Trophoblast cell (in vitro differentiated cells and primary cell): ENCODE data around the gene ZFAND2B.
"Not testable (repeated sequence)": the region's sequence is repeated elsewhere in the genome, so short reads cannot be mapped to it uniquely, and the experiment has no call there.

Experiments
- DNase-seq, 2 donors: peaks; one replicate each; pipeline ENCODE4 v3.0.0-alpha.2; 2016
- H2AFZ ChIP-seq: 2 replicates; pipeline ENCODE4 v1.6.1; 2013; ENCODE audit warnings: low read length, moderate library complexity, mild to moderate bottlenecking; ENCODE audit not compliant: insufficient read depth, poor library complexity
- H2AK5ac ChIP-seq: 2 replicates; pipeline ENCODE4 v1.6.1; 2013; ENCODE audit warnings: mild to moderate bottlenecking, low read length
- H2BK120ac ChIP-seq: 2 replicates; pipeline ENCODE4 v1.6.1; 2013; ENCODE audit warnings: low read length, mild to moderate bottlenecking, moderate library complexity; ENCODE audit not compliant: insufficient read depth, poor library complexity
- H2BK12ac ChIP-seq: 2 replicates; pipeline ENCODE4 v1.6.1; 2013; ENCODE audit warnings: mild to moderate bottlenecking, low read length, moderate library complexity
- H2BK5ac ChIP-seq: 2 replicates; pipeline ENCODE4 v1.6.1; 2013; ENCODE audit warnings: low read length, low read depth, moderate library complexity, mild to moderate bottlenecking; ENCODE audit not compliant: poor library complexity
- H3K14ac ChIP-seq: 2 replicates; pipeline ENCODE4 v1.6.1; 2013; ENCODE audit warnings: mild to moderate bottlenecking, low read length
- H3K18ac ChIP-seq: 2 replicates; pipeline ENCODE4 v1.6.1; 2013; ENCODE audit warnings: mild to moderate bottlenecking, low read length
- H3K23ac ChIP-seq: 2 replicates; pipeline ENCODE4 v1.6.1; 2013; ENCODE audit warnings: low read length
- H3K27ac ChIP-seq: 2 replicates; pipeline ENCODE4 v1.5.1; 2013; ENCODE audit warnings: low read depth, mild to moderate bottlenecking, inconsistent platforms, low read length, moderate library complexity
- H3K27me3 ChIP-seq: 2 replicates; pipeline ENCODE4 v1.6.1; 2013; ENCODE audit warnings: inconsistent platforms, mild to moderate bottlenecking, low read length, moderate library complexity; ENCODE audit not compliant: insufficient read depth
- H3K36me3 ChIP-seq, 2 experiments: 1 replicate in 1 of 2; 2 replicates in 1 of 2; pipeline ENCODE4 v1.6.1; 2013; ENCODE audit warnings: low read length in 2 of 2, mild to moderate bottlenecking in 2 of 2, moderate library complexity in 1 of 2; ENCODE audit not compliant: insufficient read depth in 2 of 2, control insufficient read depth in 1 of 2
- H3K4ac ChIP-seq: 2 replicates; pipeline ENCODE4 v1.6.1; 2013; ENCODE audit warnings: low read depth, mild to moderate bottlenecking, low read length, moderate library complexity
- H3K4me1 ChIP-seq, 2 experiments: 1 replicate in 1 of 2; 2 replicates in 1 of 2; pipeline ENCODE4 v1.6.1; 2013; ENCODE audit warnings: low read length in 2 of 2, mild to moderate bottlenecking in 2 of 2, moderate library complexity in 1 of 2; ENCODE audit not compliant: insufficient read depth in 2 of 2, control insufficient read depth in 1 of 2
- H3K4me2 ChIP-seq: 2 replicates; pipeline ENCODE4 v1.6.1; 2013; ENCODE audit warnings: inconsistent platforms, mild to moderate bottlenecking, low read length, moderate library complexity
- H3K4me3 ChIP-seq: 2 replicates; pipeline ENCODE4 v1.5.1; 2013; ENCODE audit warnings: mild to moderate bottlenecking, low read depth, low read length, inconsistent platforms
- H3K79me1 ChIP-seq: one replicate; pipeline ENCODE4 v1.6.1; 2013; ENCODE audit warnings: low read length
- H3K79me2 ChIP-seq: 2 replicates; pipeline ENCODE4 v1.6.1; 2013; ENCODE audit warnings: low read length, mild to moderate bottlenecking; ENCODE audit not compliant: control insufficient read depth, insufficient read depth, poor library complexity
- H3K9ac ChIP-seq: 2 replicates; pipeline ENCODE4 v1.6.1; 2013; ENCODE audit warnings: mild to moderate bottlenecking, low read length
- H3K9me3 ChIP-seq: 2 replicates; pipeline ENCODE4 v1.6.1; 2013; ENCODE audit warnings: low read depth, mild to moderate bottlenecking, control low read depth, inconsistent platforms, low read length; ENCODE audit not compliant: insufficient read depth
- H4K12ac ChIP-seq: 2 replicates; pipeline ENCODE4 v1.6.1; 2013; ENCODE audit warnings: low read depth, mild to moderate bottlenecking, low read length, moderate library complexity
- H4K8ac ChIP-seq: 2 replicates; pipeline ENCODE4 v1.6.1; 2013; ENCODE audit warnings: low read depth, mild to moderate bottlenecking, low read length, moderate library complexity
- H4K91ac ChIP-seq: one replicate; pipeline ENCODE4 v1.6.1; 2013; ENCODE audit warnings: low read depth, mild to moderate bottlenecking, low read length, moderate library complexity
- WGBS: extraction: QIAGEN DNeasy Blood & Tissue Kit; methylation state at CpG from one replicate; pipeline ENCODE4 v1.1.7; 2013; ENCODE audit warnings: missing lambda C conversion rate; ENCODE audit not compliant: insufficient read length, insufficient coverage; ENCODE audit errors: extremely low coverage; 5-methylcytosine and 5-hydroxymethylcytosine counted together

ZFAND2B gene

GRCh38 chr2:219254590-219255201 is 48.1 kb downstream of the ZFAND2B start:
- H3K4me2 ChIP-seq, result peak overlapping the region; percentile 53
- H2BK12ac ChIP-seq, result no peak overlapping the region
- WGBS, result no CpG with 5 or more reads among the region's 12 CpGs

GRCh38 chr2:219258942-219259341 is 52.4 kb downstream of the ZFAND2B start:
- H2BK5ac ChIP-seq, DNase-seq, H3K79me2 ChIP-seq, H3K27ac ChIP-seq, H3K79me1 ChIP-seq, H3K23ac ChIP-seq, H2BK12ac ChIP-seq, H2AK5ac ChIP-seq, H3K36me3 ChIP-seq, H4K12ac ChIP-seq, H2BK120ac ChIP-seq, H3K9ac ChIP-seq, H3K18ac ChIP-seq, H2AFZ ChIP-seq, H3K4ac ChIP-seq, H3K9me3 ChIP-seq, H3K4me3 ChIP-seq, H3K14ac ChIP-seq, H3K4me1 ChIP-seq, H4K8ac ChIP-seq, H3K4me2 ChIP-seq, H4K91ac ChIP-seq: not testable (repeated sequence)
- H3K27me3 ChIP-seq, result peaks cover 17% of the 10 kb centered on the region
- no CpG with 5 or more reads among the region's 10 CpGs for WGBS

More at GRCh38 chr2:219254590-219255201, 48.1 kb downstream of the ZFAND2B start:
- Histone ChIP-seq H3K18ac (no peak overlapping the region), H2BK120ac (no peak overlapping the region), H3K27ac (no peak overlapping the region), H3K79me2 (no peaks in the 10 kb centered on the region), H3K4me3 (no peak overlapping the region), H3K4me1 (peaks cover 12 to 15% of the 10 kb centered on the region in 2 experiments), H3K79me1 (no peaks in the 10 kb centered on the region), H2AK5ac (no peak overlapping the region), H3K23ac (no peak overlapping the region), H3K9me3 (peaks cover 10% of the 10 kb centered on the region), H4K8ac (no peak overlapping the region), H3K27me3 (peaks cover 44% of the 10 kb centered on the region), H4K12ac (no peak overlapping the region), H3K4ac (no peak overlapping the region), H4K91ac (no peak overlapping the region), H3K36me3 (no peaks in the 10 kb centered on the region), H2BK5ac (no peak overlapping the region), H3K9ac (no peak overlapping the region), H3K14ac (no peak overlapping the region), H2AFZ (no peak overlapping the region)
- DNase-seq, result no peak
